Stimulated activated CD4-positive, alpha-beta T cell treated with anti-CD3 and anti-CD28 coated beads, Interleukin-15, amount 100 ng/mL, for 1 hour (primary cell): Measurements from ENCODE around the gene CD86.
"Not testable (repeated sequence)": the region's sequence is repeated elsewhere in the genome, so short reads cannot be mapped to it uniquely, and the experiment has no call there.

Source experiments
- DNase-seq, 2 donors: peaks; one replicate each; pipeline ENCODE4 v3.0.0-alpha.2; 2020; ENCODE audit warnings: low read depth in 1 of 2, low spot score in 1 of 2

Gene CD86

DNA sequence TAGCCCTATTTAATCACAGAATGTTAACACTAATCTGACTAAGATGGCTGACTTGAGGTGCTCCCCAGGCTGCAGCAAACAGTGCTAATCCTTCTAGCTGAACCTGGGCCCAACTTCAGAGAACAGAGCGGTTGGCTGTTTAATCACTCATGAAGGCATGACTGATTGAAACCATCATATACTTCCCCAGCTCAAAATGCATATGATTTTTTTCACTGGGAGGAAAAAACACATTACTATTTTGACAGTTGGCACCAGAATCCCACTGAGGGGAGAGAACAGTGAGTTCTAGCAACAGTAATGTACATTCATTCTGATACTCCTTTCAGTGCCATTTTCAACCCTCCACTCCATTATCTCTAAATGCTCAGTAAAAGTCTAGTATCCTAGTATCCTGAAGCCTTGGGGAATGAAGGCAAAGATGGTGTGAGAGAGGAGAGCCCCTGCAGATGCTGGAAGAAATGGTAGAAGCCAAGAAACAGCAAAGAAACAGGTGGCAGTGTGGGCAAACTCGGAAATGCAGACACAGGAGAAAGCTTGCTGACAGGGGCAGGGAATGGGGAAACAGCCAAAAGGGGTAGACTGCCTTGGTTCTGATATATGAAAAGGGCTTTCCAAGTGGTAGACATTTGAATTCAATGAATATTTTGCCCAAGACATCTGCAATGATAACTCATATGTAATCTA is 93.9 kb downstream of the CD86 start:
- DNase-seq = no peak

DNA sequence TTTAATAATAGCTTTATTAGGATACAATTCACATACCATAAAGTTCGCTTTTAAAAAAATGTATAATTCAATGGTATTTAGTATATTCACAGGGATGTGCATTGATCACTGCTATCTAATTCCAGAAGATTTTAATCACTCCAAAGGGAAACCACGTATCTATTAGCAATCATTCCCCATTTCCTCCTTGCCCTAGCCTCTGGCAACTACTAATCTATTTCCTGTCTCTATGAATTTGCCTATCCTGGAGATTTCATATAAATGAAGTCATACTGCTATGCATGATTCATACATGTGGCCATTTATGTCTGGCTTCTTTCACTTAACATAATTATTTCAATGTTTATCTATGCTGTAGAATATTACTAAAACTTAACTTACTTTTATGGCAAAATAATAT is 96.3 kb downstream of the CD86 start:
- no peak for DNase-seq

DNA sequence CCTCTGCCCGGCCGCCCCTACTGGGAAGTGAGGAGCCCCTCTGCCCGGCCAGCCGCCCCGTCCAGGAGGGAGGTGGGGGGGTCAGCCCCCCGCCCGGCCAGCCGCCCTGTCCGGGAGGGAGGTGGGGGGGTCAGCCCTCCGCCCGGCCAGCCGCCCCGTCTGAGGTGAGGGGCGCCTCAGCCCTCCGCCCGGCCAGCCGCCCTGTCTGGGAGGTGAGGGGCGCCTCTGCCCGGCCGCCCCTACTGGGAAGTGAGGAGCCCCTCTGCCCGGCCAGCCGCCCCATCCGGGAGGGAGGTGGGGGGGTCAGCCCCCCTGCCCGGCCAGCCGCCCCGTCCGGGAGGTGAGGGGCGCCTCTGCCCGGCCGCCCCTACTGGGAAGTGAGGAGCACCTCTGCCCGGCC is 109.8 kb downstream of the CD86 start:
- DNase-seq = not testable (repeated sequence)

DNA sequence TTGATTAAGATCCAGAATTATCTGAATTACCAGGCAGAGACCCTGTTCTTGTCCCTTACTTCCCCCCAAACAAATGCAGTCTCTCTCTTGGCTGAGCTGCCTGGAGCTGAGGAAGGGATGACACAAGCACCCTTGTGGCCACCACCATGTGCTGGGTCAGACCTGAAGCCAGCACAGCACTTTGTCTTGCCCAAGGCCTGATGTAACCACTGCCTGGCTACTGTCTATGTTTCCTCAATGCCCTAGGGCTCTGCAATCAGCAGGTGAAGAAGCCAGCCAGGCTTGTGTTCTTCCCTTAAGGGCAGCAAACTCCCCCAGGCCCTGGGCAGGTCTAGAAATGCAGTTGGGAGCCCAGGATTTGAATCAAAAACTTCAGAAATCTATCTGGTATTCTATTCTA is 112.5 kb downstream of the CD86 start:
- no peak for DNase-seq

DNA sequence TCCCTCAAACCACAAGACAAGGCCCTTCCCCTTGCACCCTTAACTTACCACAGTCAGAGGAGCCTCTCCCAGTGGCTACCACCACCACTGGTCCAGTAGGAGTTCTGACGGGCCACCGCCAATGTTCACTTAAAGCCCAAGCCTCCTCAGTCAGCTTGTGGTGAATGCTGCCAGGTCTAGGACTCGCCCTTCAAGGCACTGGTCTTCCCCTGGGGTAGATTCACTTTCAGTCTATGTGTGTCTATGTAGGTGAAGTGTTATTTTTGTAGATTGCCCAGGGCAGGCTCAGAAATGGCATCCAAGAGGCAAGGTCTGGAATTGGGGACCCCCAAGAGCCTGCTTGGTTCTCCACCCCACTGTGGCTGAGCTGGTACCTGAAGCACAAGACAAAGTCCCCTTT is 112.9 kb downstream of the CD86 start:
- no peak for DNase-seq

DNA sequence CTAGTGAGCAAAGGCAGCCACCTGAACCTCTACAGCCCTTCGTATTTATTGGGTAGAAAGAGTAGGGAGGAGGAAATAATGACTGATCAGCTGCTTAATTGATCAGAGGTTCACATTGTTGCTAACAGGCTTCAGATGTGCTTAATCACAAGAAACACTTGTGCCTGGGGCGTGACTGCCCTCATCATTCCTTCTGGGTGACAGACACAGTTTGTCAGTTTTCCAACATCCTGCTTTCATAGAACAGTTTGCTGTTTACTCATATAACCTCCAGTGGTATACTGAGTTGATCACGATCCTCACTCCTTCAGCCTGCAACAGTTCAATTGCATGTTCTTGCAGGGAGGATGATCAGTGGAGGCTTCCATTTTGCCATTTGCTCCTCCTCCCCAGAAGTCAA is 114.7 kb downstream of the CD86 start:
- no peak for DNase-seq
